Colonic mucosa (tissue), 4 donors: ENCODE results near the gene CIDEB. TPM values are rescaled to one million over a fixed set of nuclear protein-coding genes. Genes with fewer than 3 reads are reported as not detected.
A peak's percentile ranks its signal among the peaks of the same experiment; 100 is the strongest.
"Not testable (repeated sequence)": the region's sequence is repeated elsewhere in the genome, so short reads cannot be mapped to it uniquely, and the experiment has no call there.

Experiments
- DNase-seq: peaks from one replicate; pipeline ENCODE4 v3.0.0-alpha.2; 2020
- H3K27ac ChIP-seq: fragments of 200-600 bp; one replicate; pipeline ENCODE4 v1.8.0; 2021
- H3K27me3 ChIP-seq: fragments of 200-600 bp; one replicate; pipeline ENCODE4 v1.8.0; 2021
- H3K36me3 ChIP-seq: fragments of 200-600 bp; one replicate; pipeline ENCODE4 v1.8.0; 2021
- H3K4me1 ChIP-seq: fragments of 200-600 bp; one replicate; pipeline ENCODE4 v1.8.0; 2021; ENCODE audit warnings: mild to moderate bottlenecking
- H3K4me3 ChIP-seq: fragments of 200-600 bp; one replicate; pipeline ENCODE4 v1.8.0; 2021
- H3K9ac ChIP-seq, 2 donors: one replicate each; pipeline ENCODE4 v1.7.0; 2013; ENCODE audit warnings: control low read depth in 2 of 2, low read depth in 2 of 2, low read length in 2 of 2
- H3K9me3 ChIP-seq: fragments of 200-600 bp; one replicate; pipeline ENCODE4 v1.8.0; 2021
- intact Hi-C: fragments of 100-400 bp; cut with DNase I; formaldehyde crosslinking; loops from one replicate; pipeline ENCODE4 v1.14.1; 2022
- total RNA-seq, 2 donors: library from RNA; stranded (reverse); fragmentation: NEBNext Ultra II Directional in 1 of 2; extraction: Animal tissue kit (Norgen Biotek cat#: 25700) in 1 of 2; gene quantifications; one replicate each; pipeline ENCODE4 v1.2.1, GENCODE V29; 2021
- TF ChIP-seq, protein P1 (sequence below): fragments of 200-600 bp; IDR thresholded peaks from one replicate; pipeline ENCODE4 v1.8.0; 2022; ENCODE audit warnings: antibody characterized with exemption, mild to moderate bottlenecking
- donor health status: healthy.
- donor health status: DM: no; HTN: no; CAD: no.
- donor health status: DM: no; HTN: no; CAD: no.

CIDEB gene, protein sequence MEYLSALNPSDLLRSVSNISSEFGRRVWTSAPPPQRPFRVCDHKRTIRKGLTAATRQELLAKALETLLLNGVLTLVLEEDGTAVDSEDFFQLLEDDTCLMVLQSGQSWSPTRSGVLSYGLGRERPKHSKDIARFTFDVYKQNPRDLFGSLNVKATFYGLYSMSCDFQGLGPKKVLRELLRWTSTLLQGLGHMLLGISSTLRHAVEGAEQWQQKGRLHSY
- 10 to 100 TPM in 1 of 2 donors, 1 to 10 TPM in 1; 7.7 to 12.9 TPM for total RNA-seq

DNA sequence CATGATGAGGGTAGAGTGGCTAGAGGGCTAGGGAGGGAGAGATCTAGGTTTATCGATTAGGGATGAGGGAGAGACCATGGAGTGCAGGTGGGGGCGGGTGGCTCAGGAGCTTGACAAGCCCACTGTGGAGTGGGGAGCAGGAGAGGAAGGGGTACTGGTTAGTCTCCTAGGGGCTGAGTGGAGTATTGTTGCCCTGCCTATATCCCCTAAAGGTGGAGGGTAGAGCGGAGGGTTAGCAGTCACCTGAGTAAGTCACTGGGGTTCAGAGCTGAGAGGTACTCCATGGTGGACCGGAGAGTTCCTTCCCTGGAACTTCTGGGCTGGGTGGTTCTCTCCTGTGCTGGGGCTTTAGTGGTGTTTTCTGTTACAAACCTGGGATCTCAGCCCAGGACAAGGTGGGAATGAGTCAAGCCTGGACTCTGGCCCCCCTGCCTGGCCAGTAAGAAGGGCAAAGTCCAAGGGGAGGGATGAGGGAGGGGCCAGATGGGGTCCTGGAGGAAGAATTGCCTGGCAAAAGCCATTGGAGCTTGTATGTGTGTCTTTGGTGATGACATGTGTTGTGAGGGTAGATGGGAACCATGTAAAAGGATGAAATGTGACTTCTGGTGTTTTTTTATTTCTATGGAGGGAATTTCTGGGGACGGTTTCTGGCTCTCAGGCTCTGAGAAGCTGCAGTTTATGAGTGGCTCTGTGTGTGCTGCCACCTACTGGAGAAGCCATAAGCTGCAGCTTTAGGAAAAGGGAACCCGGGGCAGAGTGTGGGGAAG, at the start of gene CIDEB:
Gene CIDEB (minus strand): TSS at position 403 of the 767 bp plus-strand sequence. CDS start 119 bp downstream, at position 284.
- no peaks in the 10 kb centered on the region for H3K27me3 ChIP-seq
- peak; percentile 87 for DNase-seq
- intact Hi-C loops, result no loop called here
- peaks cover 8% of the 10 kb centered on the region for H3K4me1 ChIP-seq
- H3K4me3 ChIP-seq, result no peak within 1 kb of the TSS
- TF ChIP-seq, protein P1, sequence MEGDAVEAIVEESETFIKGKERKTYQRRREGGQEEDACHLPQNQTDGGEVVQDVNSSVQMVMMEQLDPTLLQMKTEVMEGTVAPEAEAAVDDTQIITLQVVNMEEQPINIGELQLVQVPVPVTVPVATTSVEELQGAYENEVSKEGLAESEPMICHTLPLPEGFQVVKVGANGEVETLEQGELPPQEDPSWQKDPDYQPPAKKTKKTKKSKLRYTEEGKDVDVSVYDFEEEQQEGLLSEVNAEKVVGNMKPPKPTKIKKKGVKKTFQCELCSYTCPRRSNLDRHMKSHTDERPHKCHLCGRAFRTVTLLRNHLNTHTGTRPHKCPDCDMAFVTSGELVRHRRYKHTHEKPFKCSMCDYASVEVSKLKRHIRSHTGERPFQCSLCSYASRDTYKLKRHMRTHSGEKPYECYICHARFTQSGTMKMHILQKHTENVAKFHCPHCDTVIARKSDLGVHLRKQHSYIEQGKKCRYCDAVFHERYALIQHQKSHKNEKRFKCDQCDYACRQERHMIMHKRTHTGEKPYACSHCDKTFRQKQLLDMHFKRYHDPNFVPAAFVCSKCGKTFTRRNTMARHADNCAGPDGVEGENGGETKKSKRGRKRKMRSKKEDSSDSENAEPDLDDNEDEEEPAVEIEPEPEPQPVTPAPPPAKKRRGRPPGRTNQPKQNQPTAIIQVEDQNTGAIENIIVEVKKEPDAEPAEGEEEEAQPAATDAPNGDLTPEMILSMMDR, result peak; percentile 97
- H3K9me3 ChIP-seq, result no peaks in the 10 kb centered on the region
- H3K9ac ChIP-seq, result peak within 1 kb of the TSS; percentile 2 to 45
- H3K27ac ChIP-seq, result peak within 1 kb of the TSS; percentile 58
- H3K36me3 ChIP-seq, result peaks cover 12% of the 10 kb centered on the region

DNA sequence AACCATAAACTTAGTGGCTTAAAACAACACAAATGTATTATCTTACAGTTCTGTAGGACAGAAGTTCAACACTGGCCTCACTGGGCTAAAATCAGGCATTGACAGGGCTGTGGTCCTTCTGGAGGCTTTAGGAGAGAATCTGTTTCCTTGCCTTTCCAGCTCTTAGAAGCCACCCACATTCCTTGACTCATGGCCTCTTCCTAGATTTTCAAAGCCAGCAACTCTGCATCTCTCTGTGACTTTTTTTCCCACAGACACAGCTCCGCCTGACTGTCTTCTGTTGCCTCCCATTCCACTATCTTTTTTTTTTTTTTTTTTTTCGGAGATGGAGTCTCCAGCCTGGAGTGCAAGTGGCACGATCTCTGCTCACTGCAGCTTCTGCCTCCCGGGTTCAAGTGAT, 48.4 kb upstream of the CIDEB start:
- Histone ChIP-seq H3K4me3 (no peak overlapping the region), H3K36me3 (no peaks in the 10 kb centered on the region), H3K9me3 (no peaks in the 10 kb centered on the region), H3K9ac (no peak overlapping the region), H3K27me3 (no peaks in the 10 kb centered on the region), H3K4me1 (no peaks in the 10 kb centered on the region), H3K27ac (no peak overlapping the region)
- no peak for DNase-seq
- TF ChIP-seq, protein P1, result no peak
- intact Hi-C loops, result no loop called here

DNA sequence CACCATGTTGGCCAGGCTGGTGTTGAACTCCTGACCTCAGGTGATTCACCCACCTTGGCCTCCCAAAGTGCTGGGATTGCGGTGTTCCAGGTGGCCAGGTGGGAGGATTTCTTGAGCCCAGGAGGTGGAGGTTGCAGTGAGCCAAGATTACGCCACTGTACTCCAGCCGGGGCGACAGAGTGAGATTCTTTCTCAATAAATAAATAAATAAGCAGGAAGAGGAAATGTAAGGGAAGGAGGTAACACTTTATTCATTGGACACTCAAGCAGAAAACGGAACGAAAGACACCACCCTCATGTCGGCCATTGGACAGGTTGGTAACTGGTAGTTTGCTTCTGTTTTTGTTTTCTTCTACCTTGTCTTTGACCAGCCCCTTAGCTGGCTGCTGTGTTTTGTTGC, 47.2 kb upstream of the CIDEB start:
- no peak overlapping the region for H3K4me3 ChIP-seq
- no peaks in the 10 kb centered on the region for H3K4me1 ChIP-seq
- H3K9ac ChIP-seq, result no peak overlapping the region
- intact Hi-C loops, result no loop called here
- no peaks in the 10 kb centered on the region for H3K36me3 ChIP-seq
- H3K9me3 ChIP-seq, result no peaks in the 10 kb centered on the region
- no peak for DNase-seq
- TF ChIP-seq, protein P1, result no peak
- H3K27ac ChIP-seq, result no peak overlapping the region
- H3K27me3 ChIP-seq, result no peaks in the 10 kb centered on the region

GRCh38 chr14:24354482-24354825, 46.7 kb upstream of the CIDEB start:
- H3K27ac ChIP-seq, H3K9ac ChIP-seq, H3K9me3 ChIP-seq, DNase-seq, H3K4me3 ChIP-seq, H3K27me3 ChIP-seq, H3K36me3 ChIP-seq, intact Hi-C loops, H3K4me1 ChIP-seq: not testable (repeated sequence)

DNA sequence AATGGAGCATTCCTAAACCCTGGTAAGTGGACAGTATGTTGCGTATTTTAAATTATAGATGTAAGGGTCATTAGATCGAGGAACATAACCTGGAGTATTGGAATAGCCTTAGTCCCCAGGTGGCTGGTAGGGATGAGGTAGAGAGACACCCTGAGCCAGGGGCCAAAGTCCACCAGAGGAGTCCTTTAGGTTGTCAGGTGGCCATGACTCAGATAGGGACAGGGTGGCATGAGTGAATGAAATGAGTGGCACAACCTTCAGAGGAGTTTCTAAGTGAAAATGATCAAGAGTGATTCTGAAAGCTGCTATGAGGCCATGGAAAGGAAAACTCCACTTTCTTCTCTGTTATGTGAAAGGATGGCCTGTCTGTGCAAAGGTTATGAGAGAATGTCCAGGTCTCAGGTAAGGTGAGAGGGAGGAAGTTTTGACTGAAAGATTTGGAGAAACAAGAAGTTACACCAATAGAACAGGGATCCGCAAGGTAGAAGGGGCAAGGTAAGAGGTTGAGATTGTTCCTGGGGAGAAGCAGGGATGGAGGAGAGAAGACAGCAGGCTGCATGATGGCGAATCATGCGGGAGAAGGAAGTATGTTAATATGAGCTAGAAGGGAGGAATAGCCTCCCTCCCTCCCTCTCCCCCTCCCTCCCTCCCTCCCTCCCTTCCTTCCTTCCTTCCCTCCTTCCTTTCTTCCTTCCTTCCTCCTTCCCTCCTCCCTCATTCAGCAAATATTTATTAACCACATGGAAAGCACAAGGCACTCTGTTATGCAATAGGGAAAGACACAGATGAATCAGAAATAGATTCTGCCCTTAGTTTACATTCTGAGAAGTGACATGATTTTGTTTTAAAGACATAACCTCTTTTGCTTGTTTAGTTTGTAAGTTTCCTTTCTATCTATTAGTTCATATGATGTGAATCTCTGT, 46.0 kb upstream of the CIDEB start:
- no peaks in the 10 kb centered on the region for H3K9me3 ChIP-seq
- no peak overlapping the region for H3K9ac ChIP-seq
- no peaks in the 10 kb centered on the region for H3K36me3 ChIP-seq
- intact Hi-C loops, result no loop called here
- no peak overlapping the region for H3K4me3 ChIP-seq
- peak; percentile 67 for DNase-seq
- H3K27ac ChIP-seq, result no peak overlapping the region
- no peaks in the 10 kb centered on the region for H3K4me1 ChIP-seq
- H3K27me3 ChIP-seq, result no peaks in the 10 kb centered on the region
- TF ChIP-seq, protein P1, result no peak
